Neural cell (in vitro differentiated cells): ENCODE results near the gene OR14A16. TPM values are rescaled to one million over a fixed set of nuclear protein-coding genes. Genes with fewer than 3 reads are reported as not detected.

Experiments used
- H2AFZ ChIP-seq: fragments of 200-600, 300-800 bp; sonication (generic), shearing (Covaris generic); 2 replicates; pipeline ENCODE4 v1.6.0; 2014; ENCODE audit warnings: low read depth, mild to moderate bottlenecking, antibody characterized with exemption, low read length, moderate library complexity
- H3F3A ChIP-seq: fragments of 200-600 bp; shearing (Covaris generic); 2 replicates; pipeline ENCODE4 v1.6.1; 2016; ENCODE audit warnings: mild to moderate bottlenecking, moderate library complexity, mixed read lengths, antibody characterized with exemption, low read length; ENCODE audit not compliant: insufficient read depth, poor library complexity, severe bottlenecking
- H3K27ac ChIP-seq: fragments of 200-600, 300-800 bp; sonication (generic), shearing (Covaris generic); 2 replicates; pipeline ENCODE4 v1.5.1; 2014; ENCODE audit warnings: mild to moderate bottlenecking, low read length, moderate library complexity
- H3K27me3 ChIP-seq: fragments of 300-800, 200-600 bp; sonication (generic), shearing (Covaris generic); 2 replicates; pipeline ENCODE4 v1.6.0; 2014; ENCODE audit warnings: mild to moderate bottlenecking, low read depth, low read length, moderate library complexity; ENCODE audit not compliant: insufficient read depth
- H3K36me3 ChIP-seq: fragments of 300-800, 200-600 bp; sonication (generic), shearing (Covaris generic); 2 replicates; pipeline ENCODE4 v1.5.1; 2014; ENCODE audit warnings: mild to moderate bottlenecking, antibody characterized with exemption, low read length, moderate library complexity; ENCODE audit not compliant: insufficient read depth
- H3K4me2 ChIP-seq: fragments of 300-800, 200-600 bp; sonication (generic), shearing (Covaris generic); 2 replicates; pipeline ENCODE4 v1.6.0; 2014; ENCODE audit warnings: mild to moderate bottlenecking, low read length
- H3K4me3 ChIP-seq: fragments of 300-800, 200-600 bp; sonication (generic), shearing (Covaris generic); 2 replicates; pipeline ENCODE4 v1.5.1; 2014; ENCODE audit warnings: mild to moderate bottlenecking, low read length, moderate library complexity
- H3K79me2 ChIP-seq: fragments of 200-600 bp; shearing (Covaris generic); replicated peaks from 2 replicates; pipeline ENCODE4 v1.6.0; 2014; ENCODE audit warnings: mild to moderate bottlenecking, low read length, moderate library complexity; ENCODE audit not compliant: insufficient read depth
- H3K9ac ChIP-seq: fragments of 300-800, 200-600 bp; sonication (generic), shearing (Covaris generic); 2 replicates; pipeline ENCODE4 v1.6.1; 2016; ENCODE audit warnings: mild to moderate bottlenecking, low read length, mixed read lengths
- H3K9me2 ChIP-seq: fragments of 200-600 bp; shearing (Covaris generic); 2 replicates; pipeline ENCODE4 v1.6.1; 2016; ENCODE audit warnings: mild to moderate bottlenecking, low read length, mixed read lengths; ENCODE audit not compliant: insufficient read depth
- H3K9me3 ChIP-seq: fragments of 200-600, 300-800 bp; sonication (generic), shearing (Covaris generic); 2 replicates; pipeline ENCODE4 v1.6.1; 2016; ENCODE audit warnings: mild to moderate bottlenecking, mixed run types, low read length, moderate library complexity, mixed read lengths
- H4K20me1 ChIP-seq: fragments of 200-600 bp; shearing (Covaris generic); 2 replicates; pipeline ENCODE4 v1.6.1; 2016; ENCODE audit warnings: mild to moderate bottlenecking, mixed run types; ENCODE audit not compliant: insufficient read depth
- EP300 ChIP-seq: fragments of 450-650 bp; conservative IDR thresholded peaks from 2 replicates; pipeline ENCODE4 v1.6.1; 2014; ENCODE audit warnings: antibody characterized with exemption, mild to moderate bottlenecking, moderate library complexity; ENCODE audit not compliant: poor library complexity, severe bottlenecking
- EZH2 ChIP-seq: fragments of 200-600, 300-800 bp; shearing (Covaris generic), sonication (generic); IDR thresholded peaks from 2 replicates; pipeline ENCODE4 v1.6.1; 2014; ENCODE audit warnings: antibody characterized with exemption, low read length, borderline replicate concordance, mild to moderate bottlenecking; ENCODE audit not compliant: insufficient read depth, poor library complexity, severe bottlenecking
- MXI1 ChIP-seq: fragments of 450-650 bp; conservative IDR thresholded peaks from 2 replicates; pipeline ENCODE4 v1.6.1; 2014; ENCODE audit warnings: antibody characterized with exemption, mild to moderate bottlenecking; ENCODE audit not compliant: poor library complexity, severe bottlenecking
- POLR2AphosphoS5 ChIP-seq: IDR thresholded peaks from 2 replicates; pipeline ENCODE4 v1.6.1; 2012
- RAD21 ChIP-seq: fragments of 450-650 bp; conservative IDR thresholded peaks from 2 replicates; pipeline ENCODE4 v1.6.1; 2014; ENCODE audit warnings: antibody characterized with exemption, mild to moderate bottlenecking, moderate library complexity
- SMC3 ChIP-seq: fragments of 450-650 bp; conservative IDR thresholded peaks from 2 replicates; pipeline ENCODE4 v1.6.1; 2014; ENCODE audit warnings: antibody characterized with exemption, mild to moderate bottlenecking, moderate library complexity; ENCODE audit not compliant: poor library complexity
- TAF1 ChIP-seq: IDR thresholded peaks from 2 replicates; pipeline ENCODE4 v1.6.1; 2012; ENCODE audit warnings: low read depth
- polyA plus RNA-seq: library from polyadenylated mRNA; depleted of rRNA; stranded (reverse); fragments of >200 nt; gene quantifications from 2 replicates; pipeline ENCODE4 v1.2.3, GENCODE V29; 2014
- TF ChIP-seq, protein P1 (sequence below): fragments of 450-650 bp; IDR thresholded peaks from 2 replicates; pipeline ENCODE4 v1.5.1; 2014; ENCODE audit warnings: antibody characterized with exemption, mild to moderate bottlenecking, moderate library complexity; ENCODE audit not compliant: poor library complexity, severe bottlenecking
- TF ChIP-seq, protein P2 (sequence below): IDR thresholded peaks from 2 replicates; pipeline ENCODE4 v1.6.1; 2012; ENCODE audit warnings: borderline replicate concordance

Gene OR14A16
- polyA plus RNA-seq, 1 donor from 2014 or later: not detected

DNA sequence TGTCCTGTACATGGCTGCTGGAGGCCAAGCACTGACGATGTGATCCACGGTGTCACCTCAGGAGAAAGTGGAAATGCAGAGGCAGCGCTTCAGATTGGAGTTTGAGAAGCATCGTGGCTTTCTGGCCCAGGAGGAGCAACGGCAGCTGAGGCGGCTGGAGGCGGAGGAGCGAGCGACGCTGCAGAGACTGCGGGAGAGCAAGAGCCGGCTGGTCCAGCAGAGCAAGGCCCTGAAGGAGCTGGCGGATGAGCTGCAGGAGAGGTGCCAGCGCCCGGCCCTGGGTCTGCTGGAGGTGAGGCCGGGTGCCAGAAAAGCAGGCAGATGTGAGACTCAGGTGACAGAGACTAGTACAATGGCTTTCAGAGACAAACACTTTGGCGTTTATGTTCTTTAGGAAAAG is 40.7 kb upstream of the OR14A16 start:
- Histone ChIP-seq H3K27me3 (no peaks in the 10 kb centered on the region), H3K9me2 (no peaks in the 10 kb centered on the region), H3K27ac (no peak overlapping the region), H3K9me3 (no peaks in the 10 kb centered on the region), H3K79me2 (no peaks in the 10 kb centered on the region), H3K36me3 (no peaks in the 10 kb centered on the region), H2AFZ (no peak overlapping the region), H4K20me1 (no peaks in the 10 kb centered on the region), H3K9ac (no peak overlapping the region), H3K4me2 (no peak overlapping the region), H3K4me3 (no peak overlapping the region), H3F3A (no peaks in the 10 kb centered on the region)
- TF ChIP-seq EZH2: no peak
- no peak for TF ChIP-seq POLR2AphosphoS5
- no peak for TF ChIP-seq TAF1
- no peak for TF ChIP-seq RAD21
- no peak for TF ChIP-seq MXI1
- TF ChIP-seq, protein P1, sequence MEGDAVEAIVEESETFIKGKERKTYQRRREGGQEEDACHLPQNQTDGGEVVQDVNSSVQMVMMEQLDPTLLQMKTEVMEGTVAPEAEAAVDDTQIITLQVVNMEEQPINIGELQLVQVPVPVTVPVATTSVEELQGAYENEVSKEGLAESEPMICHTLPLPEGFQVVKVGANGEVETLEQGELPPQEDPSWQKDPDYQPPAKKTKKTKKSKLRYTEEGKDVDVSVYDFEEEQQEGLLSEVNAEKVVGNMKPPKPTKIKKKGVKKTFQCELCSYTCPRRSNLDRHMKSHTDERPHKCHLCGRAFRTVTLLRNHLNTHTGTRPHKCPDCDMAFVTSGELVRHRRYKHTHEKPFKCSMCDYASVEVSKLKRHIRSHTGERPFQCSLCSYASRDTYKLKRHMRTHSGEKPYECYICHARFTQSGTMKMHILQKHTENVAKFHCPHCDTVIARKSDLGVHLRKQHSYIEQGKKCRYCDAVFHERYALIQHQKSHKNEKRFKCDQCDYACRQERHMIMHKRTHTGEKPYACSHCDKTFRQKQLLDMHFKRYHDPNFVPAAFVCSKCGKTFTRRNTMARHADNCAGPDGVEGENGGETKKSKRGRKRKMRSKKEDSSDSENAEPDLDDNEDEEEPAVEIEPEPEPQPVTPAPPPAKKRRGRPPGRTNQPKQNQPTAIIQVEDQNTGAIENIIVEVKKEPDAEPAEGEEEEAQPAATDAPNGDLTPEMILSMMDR: no peak
- TF ChIP-seq EP300: no peak
- TF ChIP-seq, protein P2, sequence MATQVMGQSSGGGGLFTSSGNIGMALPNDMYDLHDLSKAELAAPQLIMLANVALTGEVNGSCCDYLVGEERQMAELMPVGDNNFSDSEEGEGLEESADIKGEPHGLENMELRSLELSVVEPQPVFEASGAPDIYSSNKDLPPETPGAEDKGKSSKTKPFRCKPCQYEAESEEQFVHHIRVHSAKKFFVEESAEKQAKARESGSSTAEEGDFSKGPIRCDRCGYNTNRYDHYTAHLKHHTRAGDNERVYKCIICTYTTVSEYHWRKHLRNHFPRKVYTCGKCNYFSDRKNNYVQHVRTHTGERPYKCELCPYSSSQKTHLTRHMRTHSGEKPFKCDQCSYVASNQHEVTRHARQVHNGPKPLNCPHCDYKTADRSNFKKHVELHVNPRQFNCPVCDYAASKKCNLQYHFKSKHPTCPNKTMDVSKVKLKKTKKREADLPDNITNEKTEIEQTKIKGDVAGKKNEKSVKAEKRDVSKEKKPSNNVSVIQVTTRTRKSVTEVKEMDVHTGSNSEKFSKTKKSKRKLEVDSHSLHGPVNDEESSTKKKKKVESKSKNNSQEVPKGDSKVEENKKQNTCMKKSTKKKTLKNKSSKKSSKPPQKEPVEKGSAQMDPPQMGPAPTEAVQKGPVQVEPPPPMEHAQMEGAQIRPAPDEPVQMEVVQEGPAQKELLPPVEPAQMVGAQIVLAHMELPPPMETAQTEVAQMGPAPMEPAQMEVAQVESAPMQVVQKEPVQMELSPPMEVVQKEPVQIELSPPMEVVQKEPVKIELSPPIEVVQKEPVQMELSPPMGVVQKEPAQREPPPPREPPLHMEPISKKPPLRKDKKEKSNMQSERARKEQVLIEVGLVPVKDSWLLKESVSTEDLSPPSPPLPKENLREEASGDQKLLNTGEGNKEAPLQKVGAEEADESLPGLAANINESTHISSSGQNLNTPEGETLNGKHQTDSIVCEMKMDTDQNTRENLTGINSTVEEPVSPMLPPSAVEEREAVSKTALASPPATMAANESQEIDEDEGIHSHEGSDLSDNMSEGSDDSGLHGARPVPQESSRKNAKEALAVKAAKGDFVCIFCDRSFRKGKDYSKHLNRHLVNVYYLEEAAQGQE: no peak
- no peak for TF ChIP-seq SMC3

DNA sequence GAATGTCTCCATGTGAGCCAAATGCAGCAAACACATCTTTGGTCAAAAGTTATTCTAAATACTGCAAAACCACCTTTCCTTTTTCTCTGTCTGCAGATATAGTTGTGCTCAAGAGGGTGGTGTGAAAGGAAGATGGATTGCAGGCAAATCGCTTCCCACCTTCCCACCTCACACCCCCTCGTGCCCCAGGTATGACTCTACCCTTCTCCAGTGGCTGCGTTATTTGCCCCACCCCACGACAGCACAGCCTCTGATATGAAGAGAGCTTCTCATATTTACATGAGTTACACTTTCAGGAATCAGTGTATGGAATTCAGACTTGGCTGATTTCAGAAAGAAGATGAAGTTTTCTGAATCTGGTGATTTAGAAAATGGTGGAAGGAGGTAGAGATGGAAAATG is 38.8 kb upstream of the OR14A16 start:
- no peak overlapping the region for H2AFZ ChIP-seq
- no peaks in the 10 kb centered on the region for H3F3A ChIP-seq
- no peaks in the 10 kb centered on the region for H4K20me1 ChIP-seq
- no peaks in the 10 kb centered on the region for H3K27me3 ChIP-seq
- H3K9me2 ChIP-seq: no peaks in the 10 kb centered on the region
- H3K36me3 ChIP-seq: no peaks in the 10 kb centered on the region
- no peak for TF ChIP-seq RAD21
- TF ChIP-seq TAF1: no peak
- TF ChIP-seq SMC3: no peak
- TF ChIP-seq POLR2AphosphoS5: no peak
- no peak for TF ChIP-seq MXI1
- TF ChIP-seq, protein P1: no peak
- TF ChIP-seq EZH2: no peak
- TF ChIP-seq EP300: no peak
- TF ChIP-seq, protein P2: no peak
- H3K4me3 ChIP-seq: no peak overlapping the region
- H3K79me2 ChIP-seq: no peaks in the 10 kb centered on the region
- no peak overlapping the region for H3K27ac ChIP-seq
- no peak overlapping the region for H3K9ac ChIP-seq
- H3K9me3 ChIP-seq: no peaks in the 10 kb centered on the region
- H3K4me2 ChIP-seq: no peak overlapping the region
